GM19328 (cell line): ENCODE data around the gene EGFLAM.

Experiments used
- ATAC-seq: cut with Tn5 transposase; IDR thresholded peaks from one replicate; pipeline ENCODE4 v1.9.1; 2021; ENCODE audit warnings: mild to moderate bottlenecking, moderate library complexity; ENCODE audit not compliant: unreplicated experiment

Gene EGFLAM

DNA sequence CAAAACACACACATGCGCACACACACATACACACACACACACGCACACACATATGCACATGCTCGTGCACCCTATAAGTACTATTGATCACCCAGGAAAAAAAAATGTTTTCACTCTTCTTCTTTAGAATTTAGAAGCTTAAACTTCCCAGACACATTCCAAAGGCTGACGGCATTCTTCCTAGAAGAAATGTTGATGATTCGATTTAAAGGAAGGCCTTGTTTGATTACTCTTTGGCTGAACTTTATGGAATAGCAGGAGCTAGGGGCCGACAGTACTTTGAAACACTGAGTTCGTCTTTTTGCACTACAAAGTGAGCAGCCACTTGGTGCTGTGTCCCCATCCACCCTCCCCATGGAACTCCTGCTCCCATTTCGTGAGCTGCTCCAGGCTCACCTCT is 113.2 kb downstream of the EGFLAM start:
- ATAC-seq = no peak

DNA sequence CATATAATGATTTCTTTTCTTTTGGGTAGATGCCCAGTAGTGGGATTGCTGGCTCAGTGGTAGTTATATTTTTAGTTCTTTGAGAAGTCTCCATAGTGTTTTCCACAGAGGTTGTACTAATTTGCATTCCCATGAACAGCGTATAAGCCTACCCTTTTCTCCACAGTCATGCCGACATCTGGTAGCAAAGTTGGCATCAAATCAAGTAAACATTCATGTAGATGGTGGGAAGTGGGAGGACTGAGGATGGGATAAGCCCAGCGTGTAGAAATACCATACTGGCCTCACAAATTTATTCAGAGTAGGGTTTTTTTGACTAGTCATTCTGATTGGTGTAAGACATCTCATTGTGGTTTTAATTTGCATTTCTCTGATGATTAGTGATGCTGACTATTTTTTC is 115.4 kb downstream of the EGFLAM start:
- no peak for ATAC-seq

DNA sequence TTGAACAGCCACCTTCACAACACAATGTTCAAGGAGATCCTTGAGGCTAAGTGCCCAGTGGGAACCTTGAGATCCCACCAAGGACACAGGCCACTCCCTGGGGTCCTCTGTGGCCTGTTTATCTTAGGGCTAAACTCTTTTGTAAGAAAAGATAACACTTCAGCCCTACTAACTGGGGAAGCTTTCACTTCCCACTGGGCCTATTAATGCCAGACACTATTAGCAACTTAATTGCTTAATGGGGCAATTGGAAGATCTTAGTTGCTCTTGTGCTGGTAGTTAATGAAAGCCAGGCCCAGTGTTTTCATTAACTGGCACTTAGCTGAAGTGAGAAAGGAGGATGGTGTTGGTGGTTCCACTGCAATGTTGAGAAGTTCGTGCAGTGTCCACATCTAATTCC is 117.1 kb downstream of the EGFLAM start:
- no peak for ATAC-seq

DNA sequence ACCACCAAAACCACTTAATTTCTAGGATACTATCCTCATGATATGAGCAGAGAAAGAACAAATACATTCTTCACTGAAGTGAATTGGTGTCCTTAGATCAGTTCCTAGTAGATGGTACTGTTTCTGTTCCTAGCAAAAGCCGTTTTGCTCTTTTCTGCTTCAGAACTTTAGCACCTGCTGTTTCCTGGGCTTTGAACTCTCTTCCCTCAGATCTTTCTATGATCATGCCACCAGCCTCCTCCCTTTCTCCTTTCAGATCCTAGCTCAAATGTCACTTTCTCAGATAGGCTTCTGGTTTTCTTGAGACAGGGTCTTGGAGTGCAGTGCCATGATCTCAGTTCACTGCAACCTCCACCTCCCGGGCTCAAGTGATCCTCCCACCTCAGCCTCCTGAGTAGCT is 118.0 kb downstream of the EGFLAM start:
- no peak for ATAC-seq

DNA sequence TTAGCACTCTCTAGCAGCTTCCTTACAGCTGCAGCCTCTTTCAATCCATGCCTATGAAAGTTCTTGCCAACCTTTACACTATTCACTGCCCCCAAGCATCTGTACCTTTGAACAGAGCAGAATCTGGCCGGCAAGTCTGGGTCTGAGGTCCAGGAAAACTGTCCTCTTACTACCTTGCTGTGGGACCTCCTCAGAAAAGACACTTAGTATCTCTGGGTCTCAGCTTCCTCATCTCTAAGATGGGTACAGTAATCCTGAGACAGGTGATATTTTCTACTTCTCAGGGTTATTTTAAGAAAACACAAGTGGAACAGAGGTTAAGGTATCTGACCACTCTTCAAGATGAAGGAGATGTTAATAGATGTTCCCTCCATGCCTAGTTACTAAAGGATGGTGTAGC is 120.2 kb downstream of the EGFLAM start:
- ATAC-seq = no peak

DNA sequence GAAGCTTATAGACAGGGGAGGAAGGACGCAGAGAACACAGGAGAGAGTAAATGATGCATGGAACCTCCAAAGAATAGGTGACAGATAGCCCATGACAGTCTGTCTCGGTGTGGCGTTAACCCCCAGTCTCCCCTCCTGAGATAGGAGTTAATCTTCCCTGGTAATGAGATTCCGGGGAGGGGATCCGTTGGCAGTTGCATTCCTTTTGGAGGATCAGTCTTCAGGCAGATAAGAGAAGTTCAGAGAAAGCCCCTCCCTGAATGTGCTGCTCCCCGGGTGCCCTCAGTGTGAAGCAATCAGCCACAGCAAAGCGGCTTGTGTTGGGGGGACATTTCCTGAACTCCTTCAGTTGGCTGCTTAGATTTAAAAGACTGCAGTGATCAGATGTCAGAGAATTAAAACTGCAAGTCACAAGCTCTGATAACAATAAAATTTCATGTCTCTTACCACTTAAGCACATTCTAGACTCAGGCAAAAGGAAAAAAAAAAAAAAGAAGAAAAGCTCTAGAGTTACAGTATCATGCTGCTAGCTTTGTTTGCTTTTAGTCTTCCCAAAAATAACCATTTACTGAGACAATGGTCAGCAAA is 121.1 kb downstream of the EGFLAM start:
- ATAC-seq = no peak

DNA sequence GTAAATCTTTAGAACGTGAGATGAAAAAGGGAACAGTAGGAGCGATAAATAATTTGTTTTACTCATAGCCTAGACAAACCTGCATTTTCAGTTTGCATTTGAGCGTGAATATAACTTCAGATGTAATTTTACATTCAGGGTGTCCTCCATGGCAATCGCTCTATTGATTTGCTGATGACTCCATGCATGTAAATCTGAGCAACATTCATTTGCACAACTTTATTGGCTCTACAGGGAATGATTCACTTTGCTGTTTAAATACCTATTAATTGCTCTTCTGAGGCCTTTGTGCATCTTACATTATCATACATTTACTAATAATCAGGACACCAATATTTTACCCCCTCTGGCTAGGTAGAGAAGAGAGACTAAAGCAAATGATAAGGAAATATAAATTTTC is 122.2 kb downstream of the EGFLAM start:
- ATAC-seq = no peak

DNA sequence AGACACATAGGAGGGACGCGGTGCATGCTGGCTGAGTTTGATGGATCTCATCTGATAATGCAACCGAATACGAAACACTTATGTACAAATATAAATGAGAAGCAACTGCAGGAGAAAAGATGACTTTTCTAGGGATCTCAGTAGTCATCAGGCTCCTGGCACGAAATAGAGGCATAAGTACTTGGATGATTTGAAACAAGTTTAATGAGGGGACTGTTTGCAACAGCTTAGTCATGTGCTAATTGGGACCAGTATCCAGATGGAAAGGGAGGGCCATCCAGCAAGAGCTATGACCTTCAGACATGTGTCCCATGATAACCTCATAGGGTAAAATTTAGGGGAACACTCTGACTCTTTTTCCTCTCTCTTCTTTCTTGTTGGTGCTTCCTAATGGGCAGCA is 123.0 kb downstream of the EGFLAM start:
- no peak for ATAC-seq

DNA sequence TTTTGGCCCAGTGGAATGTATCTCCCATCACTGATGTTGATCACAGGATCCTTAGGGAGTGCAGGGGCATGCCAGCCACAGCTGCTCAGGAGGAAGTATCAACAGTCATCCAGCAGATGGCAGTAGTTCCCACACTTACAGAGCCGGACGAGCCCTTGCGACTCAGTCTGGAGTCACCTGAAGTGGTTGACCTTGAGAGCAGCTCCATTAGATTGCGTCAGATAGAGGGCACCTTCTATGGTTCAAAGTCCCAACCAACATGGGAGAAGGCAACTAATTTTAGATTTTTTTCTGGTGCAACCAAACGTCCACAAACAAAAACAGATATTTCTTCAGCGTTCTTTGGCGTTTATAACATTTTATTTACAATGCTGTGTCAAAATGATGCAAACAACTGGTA is 124.5 kb downstream of the EGFLAM start:
- ATAC-seq = peak; percentile 97

DNA sequence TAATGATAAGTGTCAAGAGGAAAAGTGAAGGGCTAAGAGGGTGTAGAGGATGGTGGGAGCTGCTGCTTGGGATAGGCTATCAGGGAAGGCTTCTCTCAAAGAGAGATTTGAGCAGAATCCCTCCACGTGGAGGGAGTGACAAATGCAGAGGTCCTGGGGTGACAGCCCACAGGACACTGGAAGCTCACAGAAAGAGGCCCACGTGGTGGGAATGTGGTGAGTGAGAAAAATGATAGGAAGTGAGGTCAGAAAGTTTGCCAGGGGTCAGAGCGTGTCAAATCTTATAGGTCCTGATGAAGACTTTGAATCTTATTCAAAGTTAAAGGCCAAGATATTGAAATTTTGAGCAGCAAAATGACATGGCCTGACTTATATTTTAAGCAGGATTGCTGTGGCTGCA is 125.3 kb downstream of the EGFLAM start:
- ATAC-seq = no peak

DNA sequence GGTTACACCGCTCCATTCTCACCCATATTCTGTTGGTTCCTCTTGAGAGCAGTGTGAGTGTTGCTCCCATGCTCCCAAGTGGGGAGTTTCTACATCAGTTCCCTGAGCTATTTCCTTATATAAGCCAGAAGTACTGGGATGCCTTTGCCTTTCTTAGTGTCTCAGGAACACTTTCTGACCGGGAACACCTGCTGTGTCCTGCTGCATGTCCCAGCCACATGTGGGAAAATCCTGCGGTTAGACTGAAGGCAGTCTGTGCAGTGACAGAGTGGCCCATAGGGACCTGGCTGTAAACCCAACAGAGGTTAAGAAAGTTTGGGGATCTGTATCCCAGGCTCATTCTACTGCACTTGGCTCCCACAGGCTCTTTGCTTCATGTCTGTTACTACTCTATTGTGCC is 126.0 kb downstream of the EGFLAM start:
- no peak for ATAC-seq

DNA sequence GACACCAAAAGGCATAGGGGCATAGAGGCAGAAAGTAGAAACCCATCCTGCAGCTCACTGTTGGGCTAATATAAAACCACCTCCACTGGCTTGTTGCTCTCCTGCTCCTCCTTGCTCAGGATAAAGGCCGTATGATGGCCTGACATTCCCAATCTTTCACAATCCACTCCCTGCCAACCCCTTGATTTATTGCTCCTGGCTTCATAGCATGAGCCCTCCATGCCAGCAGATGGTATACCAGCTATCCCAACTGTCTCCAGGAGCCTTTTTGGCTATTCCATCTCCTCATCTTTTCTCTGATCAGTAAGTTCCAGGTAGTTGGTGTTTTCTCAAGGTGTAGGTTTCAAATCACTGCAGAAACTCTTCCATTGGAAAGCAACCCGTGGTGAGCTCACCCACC is 128.8 kb downstream of the EGFLAM start:
- ATAC-seq = no peak

DNA sequence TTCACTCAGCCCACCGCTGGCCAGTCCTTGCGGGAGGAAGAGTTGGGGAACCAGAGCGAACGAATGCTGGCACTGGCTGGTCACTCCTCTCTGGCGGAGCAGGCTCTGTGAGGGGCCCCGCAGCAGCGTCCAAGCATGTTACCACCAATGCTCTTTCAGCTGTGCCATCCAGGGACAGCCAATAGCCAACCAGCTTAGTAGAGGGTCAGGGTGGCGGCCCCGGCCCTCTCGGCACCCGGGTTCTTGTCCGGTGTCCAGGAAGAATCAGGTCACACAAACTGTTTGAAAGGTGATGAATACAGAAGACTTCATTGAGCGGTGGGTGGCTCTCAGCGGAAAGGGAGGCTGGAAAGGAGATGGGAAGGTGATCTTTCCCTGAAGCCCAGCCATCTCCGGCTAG is 135.3 kb downstream of the EGFLAM start:
- ATAC-seq = no peak

DNA sequence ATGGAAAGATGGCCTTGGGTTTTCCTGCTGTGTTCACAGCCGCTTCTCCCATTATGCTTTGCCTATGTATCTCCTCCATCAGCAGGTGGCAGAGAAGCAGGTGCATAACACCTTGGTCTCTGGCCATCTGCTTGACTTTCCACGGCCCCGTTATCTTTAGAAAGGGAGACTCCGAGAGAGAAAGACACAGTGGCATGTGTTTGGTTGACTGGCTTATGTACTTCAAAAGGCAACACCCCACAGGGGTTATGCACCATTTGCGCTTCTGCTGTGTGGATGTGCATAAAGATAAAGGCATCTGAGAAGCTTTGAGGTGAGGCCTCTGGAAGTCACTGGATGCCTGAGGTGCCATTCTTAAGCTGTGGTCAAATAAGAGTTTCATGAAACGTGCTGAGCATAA is 138.4 kb downstream of the EGFLAM start:
- no peak for ATAC-seq

DNA sequence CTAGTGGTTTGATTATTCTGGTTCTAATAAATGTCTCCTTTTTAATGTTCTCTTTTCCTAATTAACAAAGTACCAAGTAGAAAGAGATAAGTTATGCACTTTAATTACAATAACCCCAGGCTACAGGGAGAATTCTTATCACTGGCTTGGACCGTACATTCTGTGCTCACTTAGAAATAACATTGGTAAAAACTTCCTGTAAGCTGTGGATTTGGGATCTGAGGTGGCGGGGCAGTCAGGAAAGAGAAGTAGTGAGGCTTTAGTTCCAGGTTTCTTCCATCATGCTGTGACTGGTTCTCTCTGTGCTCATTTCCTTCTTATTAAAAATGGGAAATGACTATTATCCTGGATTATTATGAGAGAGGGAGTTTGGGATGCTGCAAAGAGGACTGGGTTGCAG is 142.0 kb downstream of the EGFLAM start:
- ATAC-seq = no peak

DNA sequence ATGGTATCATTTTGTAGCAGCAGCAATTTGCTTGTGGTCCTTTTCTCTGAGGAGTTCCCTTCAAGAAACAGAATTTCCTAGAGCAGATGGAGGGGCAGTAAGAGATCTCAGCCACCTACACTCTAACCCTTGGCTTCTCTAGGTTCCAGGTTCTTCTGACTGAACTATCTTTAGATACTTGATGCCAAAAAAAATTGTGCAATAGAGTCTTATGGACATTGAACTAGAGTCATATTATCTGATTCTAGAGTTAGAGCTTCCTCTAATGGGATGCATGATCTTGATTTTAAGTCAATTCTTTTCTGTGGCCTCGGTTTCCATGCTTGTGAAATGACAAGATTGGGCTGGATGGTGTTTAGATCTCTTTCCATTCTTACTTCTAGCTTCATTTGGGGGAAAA is 142.8 kb downstream of the EGFLAM start:
- no peak for ATAC-seq

DNA sequence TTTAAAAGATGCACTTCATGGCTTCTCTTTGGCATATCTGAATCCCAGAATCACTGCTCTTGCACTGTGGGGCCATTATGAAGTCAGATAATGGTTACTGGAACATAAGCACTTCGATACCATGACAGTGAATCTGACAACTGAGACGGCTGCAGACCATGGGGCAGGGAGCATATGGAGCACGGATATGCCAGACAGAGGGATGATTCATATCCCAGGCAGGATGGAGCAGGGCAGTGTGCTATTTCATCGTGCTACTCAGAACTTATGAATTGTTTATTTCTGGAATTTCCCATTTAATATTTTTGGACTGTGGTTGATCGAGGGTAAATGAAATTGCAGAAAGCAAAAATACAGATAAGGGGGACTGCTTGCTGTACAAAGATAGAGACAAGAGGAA is 145.0 kb downstream of the EGFLAM start:
- ATAC-seq = no peak

DNA sequence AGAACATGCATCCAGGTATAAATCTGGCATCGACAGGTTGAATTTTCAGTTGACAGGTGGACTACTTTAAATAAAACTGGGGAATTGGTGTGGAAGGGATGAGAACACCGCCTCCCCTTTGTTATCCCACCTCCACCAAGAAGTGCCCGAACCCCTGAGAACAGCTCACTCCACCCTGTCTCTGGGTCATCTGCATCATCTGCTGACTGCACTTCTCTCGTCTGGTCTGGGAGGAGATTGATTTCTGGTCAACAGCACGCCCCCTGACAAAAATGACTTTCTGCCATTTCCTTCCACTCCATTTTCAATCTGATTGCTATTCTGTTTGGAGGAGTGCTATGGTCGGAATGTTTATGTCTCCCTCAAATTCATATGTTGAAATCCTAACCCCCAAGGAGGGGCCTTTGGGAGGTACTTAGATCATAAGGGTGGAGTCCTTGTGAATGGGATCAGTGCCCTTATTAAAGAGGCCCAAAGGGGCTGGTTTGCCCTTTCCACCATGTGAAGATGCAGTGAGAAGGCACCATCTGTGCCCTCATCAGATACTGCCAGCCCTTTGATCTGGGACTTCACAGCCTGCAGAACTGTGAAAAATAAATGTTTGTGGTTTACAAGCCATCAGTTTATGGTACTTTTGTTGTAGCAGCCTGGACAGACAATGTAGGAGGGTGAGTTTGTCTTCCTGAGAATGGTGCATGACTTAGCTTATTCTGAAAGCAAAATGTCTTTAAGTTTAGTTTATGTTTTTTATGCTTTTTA is 145.7 kb downstream of the EGFLAM start:
- no peak for ATAC-seq

DNA sequence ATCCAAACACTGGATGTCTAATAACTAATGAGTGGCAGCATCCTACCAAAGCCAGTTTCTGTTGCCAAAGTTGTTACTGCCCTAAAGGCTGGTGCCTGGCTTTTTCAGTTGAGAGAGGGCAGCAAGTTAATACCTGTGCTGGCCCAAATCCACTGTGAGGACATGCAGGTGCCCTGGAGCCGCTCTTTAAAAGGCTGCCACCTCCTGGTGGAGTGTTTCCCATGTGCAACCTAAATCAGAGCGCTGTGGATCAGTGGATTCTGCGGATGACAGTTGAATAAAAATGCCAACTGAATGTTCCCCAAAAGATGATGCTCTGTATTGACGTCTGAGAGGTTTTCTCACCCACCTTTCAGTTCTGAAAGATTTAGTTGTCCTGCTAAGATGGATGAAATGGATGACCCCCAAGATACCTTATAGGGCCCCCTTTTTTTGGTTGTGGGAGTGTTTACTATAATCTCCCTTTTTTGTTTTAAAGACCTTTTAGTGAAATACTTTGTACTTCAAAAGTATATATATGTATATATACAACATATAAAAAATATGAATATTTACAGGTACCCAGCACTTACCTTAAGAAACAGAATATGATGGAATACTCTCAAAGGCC is 146.4 kb downstream of the EGFLAM start:
- no peak for ATAC-seq

DNA sequence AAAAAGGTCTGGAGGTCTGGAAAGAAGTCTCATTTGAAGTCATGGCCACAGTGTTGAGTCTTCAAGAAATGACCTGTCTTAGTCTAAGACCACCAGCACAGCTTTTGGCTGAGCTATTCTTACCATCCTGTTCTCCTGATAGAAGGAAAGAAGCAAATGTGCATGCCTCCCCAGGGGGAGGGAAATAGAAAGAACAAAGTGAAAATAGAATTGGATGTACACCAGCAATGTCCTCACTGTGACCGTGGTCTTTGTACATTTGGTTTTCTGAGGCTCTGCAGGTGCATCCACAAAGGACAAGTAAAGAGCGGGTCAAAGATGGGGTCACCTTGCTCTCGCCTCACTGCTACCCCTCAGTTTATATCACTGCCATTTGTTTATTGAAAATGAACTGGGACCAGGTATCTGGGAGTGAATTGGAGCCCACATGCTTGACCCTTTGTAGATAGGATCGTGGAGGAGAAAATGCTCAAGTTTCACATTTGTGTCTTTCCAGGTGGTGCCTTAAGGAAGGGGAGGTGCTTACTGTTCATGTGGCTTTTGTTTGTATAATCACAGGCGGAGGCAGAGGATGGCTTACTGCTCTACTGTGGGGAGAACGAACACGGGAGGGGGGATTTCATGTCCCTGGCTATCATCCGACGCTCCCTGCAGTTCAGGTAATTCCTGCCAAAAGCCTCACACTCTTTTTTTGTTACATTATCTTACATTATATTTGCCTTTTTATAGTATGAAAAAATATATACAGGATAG is 150.3 kb downstream of the EGFLAM start:
- ATAC-seq = no peak

DNA sequence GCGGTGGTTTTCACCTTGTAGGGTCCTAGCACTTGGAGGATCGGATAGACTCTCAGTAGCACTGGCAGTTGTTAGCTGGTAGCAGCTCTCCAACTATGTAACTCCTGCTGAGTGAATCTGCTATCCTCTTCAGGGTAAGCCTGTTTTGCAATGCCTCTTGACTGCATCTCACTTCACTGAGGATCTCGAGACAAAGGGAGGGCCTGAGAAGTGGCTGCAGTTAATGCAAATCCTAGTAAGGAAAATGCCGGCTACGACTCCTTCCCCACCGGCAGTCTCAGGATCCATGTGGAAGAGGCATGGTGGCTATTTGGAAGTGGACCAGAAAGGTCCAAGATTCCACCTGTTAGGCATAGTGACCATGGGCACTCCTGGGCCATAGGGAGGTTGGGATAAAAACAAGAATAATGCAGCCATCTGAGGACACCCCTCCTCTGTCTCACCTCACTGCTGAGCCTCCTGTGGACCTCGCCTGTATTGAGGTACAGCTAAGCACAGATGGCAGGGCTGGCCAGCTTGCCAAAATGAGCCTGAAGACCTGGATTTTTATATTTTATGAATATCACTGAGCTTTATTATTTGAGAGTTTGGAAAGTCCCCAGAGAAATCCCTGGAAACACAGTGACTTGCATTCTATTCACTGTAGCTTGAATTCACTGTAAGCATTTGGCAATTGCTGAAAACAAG is 152.1 kb downstream of the EGFLAM start:
- ATAC-seq = no peak
